ENCODE measurements around the gene SLC35F4.
"Not testable (repeated sequence)": the region's sequence is repeated elsewhere in the genome, so short reads cannot be mapped to it uniquely, and the experiment has no call there.

Gene SLC35F4

GRCh38 chr14:57865403-57866198, at the start of gene SLC35F4:
Gene SLC35F4, minus strand, starts transcription at chr14:57866092.
- no peak for DNase-seq (ENCODE audit: low read depth)

- DNase-seq (ENCODE audit: low read depth), result no peak
Measured at GRCh38 chr14:57909626-57910025, 43.7 kb upstream of the SLC35F4 start.

GRCh38 chr14:57903954-57904353, 38.1 kb upstream of the SLC35F4 start:
- DNase-seq (ENCODE audit: low read depth), result no peak

- no peak for DNase-seq (ENCODE audit: low read depth)
Measured at GRCh38 chr14:57898837-57899572, 33.1 kb upstream of the SLC35F4 start.

- no peak for DNase-seq (ENCODE audit: low read depth)
Measured at GRCh38 chr14:57897144-57897748, 31.4 kb upstream of the SLC35F4 start.

- peak; percentile 26 for DNase-seq (ENCODE audit: low read depth)
Measured at GRCh38 chr14:57889245-57889644, 23.4 kb upstream of the SLC35F4 start.

- peak; percentile 23 for DNase-seq (ENCODE audit: low read depth)
Measured at GRCh38 chr14:57884175-57884574, 18.3 kb upstream of the SLC35F4 start.

- no peak for DNase-seq (ENCODE audit: low read depth)
Measured at GRCh38 chr14:57883061-57883460, 17.2 kb upstream of the SLC35F4 start.

- no peak for DNase-seq (ENCODE audit: low read depth)
Measured at GRCh38 chr14:57879516-57879915, 13.6 kb upstream of the SLC35F4 start.

GRCh38 chr14:57875985-57876384, 10.1 kb upstream of the SLC35F4 start:
- no peak for DNase-seq (ENCODE audit: low read depth)

- no peak for DNase-seq (ENCODE audit: low read depth)
Measured at GRCh38 chr14:57875296-57875695, 9.4 kb upstream of the SLC35F4 start.

GRCh38 chr14:57871459-57872080, 5.7 kb upstream of the SLC35F4 start:
- peak; percentile 63 for DNase-seq (ENCODE audit: low read depth)

GRCh38 chr14:57870686-57871457, 5.0 kb upstream of the SLC35F4 start:
- DNase-seq (ENCODE audit: low read depth), result no peak

GRCh38 chr14:57869617-57870016, 3.7 kb upstream of the SLC35F4 start:
- DNase-seq (ENCODE audit: low read depth), result no peak

GRCh38 chr14:57866199-57866705, 360 bp upstream of the SLC35F4 start:
- DNase-seq (ENCODE audit: low read depth), result no peak

- DNase-seq (ENCODE audit: low read depth), result no peak
Measured at GRCh38 chr14:57865066-57865402, 858 bp downstream of the SLC35F4 start.

- DNase-seq (ENCODE audit: low read depth), result no peak
Measured at GRCh38 chr14:57864659-57865058, 1.2 kb downstream of the SLC35F4 start.

GRCh38 chr14:57863471-57863870, 2.4 kb downstream of the SLC35F4 start:
- DNase-seq (ENCODE audit: low read depth), result no peak

GRCh38 chr14:57855666-57856065, 10.2 kb downstream of the SLC35F4 start:
- DNase-seq (ENCODE audit: low read depth), result not testable (repeated sequence)

GRCh38 chr14:57854571-57854970, 11.3 kb downstream of the SLC35F4 start:
- no peak for DNase-seq (ENCODE audit: low read depth)

- no peak for DNase-seq (ENCODE audit: low read depth)
Measured at GRCh38 chr14:57851354-57851753, 14.5 kb downstream of the SLC35F4 start.

GRCh38 chr14:57848786-57849185, 17.1 kb downstream of the SLC35F4 start:
- no peak for DNase-seq (ENCODE audit: low read depth)
